HTERT RPE-1 (cell line): ENCODE results near the gene NOTUM.

ENCODE experiments used
- in situ Hi-C: fragments of 300-500 bp; cut with MboI; formaldehyde crosslinking; loops from 4 replicates; pipeline ENCODE4 v1.14.3; 2020; ENCODE audit warnings: low sequenced_read_pairs

The NOTUM gene

GRCh38 chr17:81961087-81961511 is at the start of gene NOTUM:
Gene NOTUM, minus strand, starts transcription at chr17:81961187. Its CDS starts 278 bp downstream, at chr17:81960909.
- in situ Hi-C loops: no loop called here

DNA sequence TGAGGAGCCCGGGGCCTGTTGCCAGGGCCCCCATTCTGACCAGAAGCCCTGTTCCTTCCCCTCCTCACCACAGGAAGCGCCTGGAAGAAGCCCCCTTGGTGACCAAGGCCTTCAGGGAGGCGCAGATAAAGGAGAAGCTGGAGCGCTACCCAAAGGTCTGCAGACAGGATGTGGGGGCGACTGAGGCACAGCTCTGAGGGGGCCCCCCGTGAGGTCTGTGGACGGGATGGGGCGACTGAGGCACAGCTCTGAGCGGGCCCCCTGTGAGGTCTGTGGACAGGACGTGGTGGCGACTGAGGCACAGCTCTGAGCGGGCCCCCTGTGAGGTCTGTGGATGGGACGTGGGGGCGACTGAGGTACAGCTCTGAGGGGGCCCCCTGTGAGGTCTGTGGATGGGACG is 48.4 kb upstream of the NOTUM start:
- in situ Hi-C loops: no loop called here

- in situ Hi-C loops: no loop called here
Measured at GRCh38 chr17:82008941-82009405, 48.0 kb upstream of the NOTUM start.

- in situ Hi-C loops: no loop called here
Measured at GRCh38 chr17:82008258-82008940, 47.4 kb upstream of the NOTUM start.

DNA sequence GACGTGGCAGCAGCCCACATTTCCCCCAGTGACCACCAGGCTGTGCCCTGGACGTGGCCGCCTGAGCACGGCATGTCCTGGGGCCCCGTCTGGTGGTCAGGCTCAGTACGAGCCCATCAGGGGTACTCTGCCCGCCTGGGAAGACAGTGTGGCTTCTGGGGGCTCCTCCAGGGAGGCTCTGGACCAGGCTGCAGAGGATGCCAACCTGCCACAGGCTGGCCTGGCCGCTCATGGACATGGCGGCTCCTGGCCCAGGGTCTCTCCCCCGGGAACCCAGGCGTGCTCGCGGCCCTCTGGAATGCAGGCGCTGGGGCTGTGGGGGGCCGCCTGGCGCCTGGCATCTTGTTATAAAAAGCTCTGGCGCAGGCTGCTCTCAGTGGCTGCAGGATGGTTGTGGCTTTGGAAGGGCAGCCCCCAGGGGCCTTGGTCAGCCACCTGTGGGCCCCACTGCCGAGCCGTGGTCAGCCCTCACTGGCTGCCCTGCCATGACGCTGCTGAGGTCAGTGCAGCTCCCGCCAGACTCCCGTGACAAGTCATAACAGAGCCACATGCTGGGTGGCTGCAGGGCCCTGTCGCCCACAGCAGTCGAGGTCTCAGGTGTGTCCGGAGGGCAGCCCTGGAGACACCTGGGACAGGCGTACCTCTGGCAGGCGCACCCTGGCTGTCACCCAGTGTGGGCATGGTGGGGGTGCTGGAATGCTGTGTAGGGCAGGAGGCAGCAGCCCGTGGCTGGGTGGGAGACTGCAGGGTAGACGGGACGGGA is 46.7 kb upstream of the NOTUM start:
- in situ Hi-C loops: no loop called here

- in situ Hi-C loops: no loop called here
Measured at GRCh38 chr17:82007228-82007494, 46.2 kb upstream of the NOTUM start.

DNA sequence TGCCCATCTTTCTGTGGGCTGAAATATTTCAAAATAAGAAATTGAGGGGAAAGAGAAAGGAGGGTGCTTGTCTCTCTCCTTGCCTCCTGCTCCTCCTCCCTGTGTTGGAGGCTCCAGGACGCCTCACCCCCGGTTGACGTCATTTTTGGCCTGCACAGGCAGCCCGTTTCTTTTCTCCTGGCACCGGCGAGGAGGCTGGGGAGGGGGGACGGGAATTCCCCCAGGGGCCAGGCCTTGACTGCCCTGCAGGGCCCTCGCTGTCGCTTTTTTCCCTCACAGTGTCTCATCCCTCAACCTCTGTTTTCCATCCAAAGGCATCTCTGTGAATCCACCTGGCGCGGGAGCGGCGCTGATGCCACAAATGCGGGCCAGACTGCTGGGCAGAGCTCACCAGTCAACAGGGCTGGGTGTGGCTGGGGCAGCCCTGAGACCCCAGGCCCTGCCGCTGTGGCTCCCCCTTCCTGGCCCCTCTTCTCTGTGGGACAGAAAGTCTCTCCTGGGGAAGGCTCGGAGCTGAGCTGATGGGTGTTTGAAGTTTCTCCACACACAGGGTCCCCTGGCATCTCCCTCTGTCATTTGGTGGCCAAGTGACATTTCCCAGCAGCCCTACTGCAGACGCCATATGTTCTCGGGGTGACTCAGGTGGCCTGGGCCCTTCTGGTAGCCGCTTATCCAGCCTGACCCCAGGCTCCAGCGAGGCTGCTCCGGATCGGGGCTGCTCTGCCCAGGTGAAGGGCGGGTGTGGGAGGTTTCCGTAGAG is 45.7 kb upstream of the NOTUM start:
- in situ Hi-C loops: no loop called here

DNA sequence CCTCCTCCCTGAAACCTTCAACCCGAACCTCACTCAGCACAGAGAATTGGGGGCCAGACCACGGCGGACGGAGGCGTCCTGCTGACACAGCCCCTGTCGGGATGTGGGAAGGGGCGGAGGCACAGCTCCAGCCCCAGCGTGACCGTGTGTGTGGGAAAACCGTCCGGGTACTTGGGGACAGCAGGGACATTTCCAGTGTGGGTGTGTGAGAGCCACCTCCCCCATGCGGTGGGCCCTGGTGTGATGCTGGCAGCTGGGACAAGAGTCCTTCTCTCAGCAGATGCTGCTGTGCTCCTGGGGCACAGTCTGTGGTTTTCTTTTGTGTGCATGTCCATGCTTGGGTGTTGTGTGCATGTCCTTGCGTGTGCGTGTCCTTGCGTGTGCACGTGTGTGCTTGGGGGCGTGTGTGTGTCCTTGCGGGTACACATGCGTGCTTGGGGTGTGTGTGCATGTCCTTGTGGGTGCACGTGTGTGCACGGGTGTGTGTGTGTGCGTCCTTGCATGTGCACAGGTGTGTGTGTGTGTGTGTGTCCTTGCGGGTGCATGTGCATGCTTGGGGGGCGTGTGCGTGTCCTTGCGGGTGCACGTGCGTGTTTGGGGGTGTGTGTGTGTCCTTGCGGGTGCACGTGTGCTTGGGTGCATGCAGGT is 44.8 kb upstream of the NOTUM start:
- in situ Hi-C loops: no loop called here

DNA sequence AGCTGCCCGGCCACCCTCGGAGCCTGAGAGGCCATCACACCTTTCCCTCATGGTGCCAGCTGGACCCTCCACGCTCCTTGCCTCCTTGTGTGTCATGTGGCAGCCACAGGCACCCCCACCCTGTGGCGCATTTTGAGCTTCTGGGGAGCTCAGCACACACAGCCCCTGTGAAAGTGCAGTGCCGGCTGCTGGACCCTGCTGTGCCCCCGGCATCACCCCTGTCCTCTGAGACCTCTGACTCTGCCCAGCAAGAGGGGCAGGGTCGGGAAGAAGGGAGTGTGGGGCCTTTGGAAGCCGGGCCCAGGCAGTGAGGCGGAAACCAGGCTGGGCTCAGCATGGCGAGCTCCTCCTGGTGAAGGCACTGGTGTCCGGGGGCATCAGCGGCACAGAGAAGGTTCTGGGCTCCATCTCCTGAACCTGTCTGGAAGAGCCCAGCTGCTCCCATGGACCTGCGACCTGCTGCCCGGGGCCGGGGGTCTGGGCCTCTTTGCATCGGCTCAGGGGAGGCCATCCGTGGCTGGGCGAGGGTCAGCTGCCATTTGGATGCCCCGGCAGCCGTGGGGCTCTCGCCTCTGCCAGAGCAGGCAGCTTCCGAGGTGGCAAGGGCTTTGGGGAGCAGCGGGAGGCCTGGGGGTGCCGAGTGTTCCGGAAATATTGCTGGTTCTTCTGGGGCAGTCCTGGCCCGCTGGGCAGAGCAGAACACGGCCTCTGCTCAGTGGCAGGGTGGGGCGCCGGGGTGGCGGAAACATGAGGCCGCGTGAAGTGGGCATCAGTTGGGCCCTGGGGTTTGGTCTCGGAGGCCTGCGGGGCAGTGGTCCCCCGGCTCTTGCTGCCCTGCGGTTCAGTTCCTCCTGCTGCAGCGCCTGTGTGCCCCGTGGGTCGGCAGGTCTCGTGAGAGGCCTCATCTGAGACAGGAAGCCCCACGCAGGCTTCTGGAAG is 43.8 kb upstream of the NOTUM start:
- in situ Hi-C loops: no loop called here

- in situ Hi-C loops: no loop called here
Measured at GRCh38 chr17:82003411-82004381, 42.7 kb upstream of the NOTUM start.

- in situ Hi-C loops: no loop called here
Measured at GRCh38 chr17:82001571-82002056, 40.6 kb upstream of the NOTUM start.

DNA sequence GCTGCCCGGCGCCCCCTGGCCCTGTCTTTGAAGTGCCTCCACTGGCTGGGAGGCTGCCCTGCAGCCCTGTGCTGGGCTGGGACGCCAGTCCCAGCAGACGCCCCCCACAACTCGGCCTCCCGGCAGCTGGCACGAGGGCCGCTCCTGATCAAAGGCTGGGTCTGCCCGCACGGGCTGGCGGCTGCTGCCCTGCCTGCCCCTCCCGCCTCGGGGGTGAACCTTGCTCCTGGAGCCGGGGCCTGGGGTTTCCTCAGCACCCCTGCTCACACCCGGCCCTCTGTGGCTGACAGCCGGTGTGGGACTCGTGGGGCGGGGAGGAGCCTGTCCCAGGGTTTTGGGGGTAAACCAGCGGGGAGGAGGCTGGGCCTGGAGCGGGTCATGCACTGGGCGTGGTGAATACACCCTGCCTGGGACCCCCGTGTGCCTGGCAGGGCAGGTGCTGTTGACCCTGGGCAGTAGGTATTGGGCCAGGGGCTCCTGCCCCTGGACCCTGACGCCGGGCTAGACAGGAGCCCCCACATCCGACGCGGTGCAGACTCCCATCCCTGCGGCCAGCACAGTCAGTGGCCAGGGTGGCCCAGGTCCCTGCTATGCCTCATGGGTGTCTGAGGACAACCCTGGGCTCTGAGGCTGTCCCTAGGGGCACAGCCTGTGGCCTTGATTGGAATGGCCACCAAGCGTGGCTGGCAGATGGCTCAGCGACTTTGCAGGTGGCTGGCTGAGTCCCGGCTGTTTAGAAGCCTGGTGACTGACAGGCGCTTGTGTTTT is 40.0 kb upstream of the NOTUM start:
- in situ Hi-C loops: no loop called here

- in situ Hi-C loops: no loop called here
Measured at GRCh38 chr17:81999976-82000802, 39.2 kb upstream of the NOTUM start.

- in situ Hi-C loops: no loop called here
Measured at GRCh38 chr17:81999587-81999975, 38.6 kb upstream of the NOTUM start.

GRCh38 chr17:81998691-81999438 is 37.9 kb upstream of the NOTUM start:
- in situ Hi-C loops: no loop called here

DNA sequence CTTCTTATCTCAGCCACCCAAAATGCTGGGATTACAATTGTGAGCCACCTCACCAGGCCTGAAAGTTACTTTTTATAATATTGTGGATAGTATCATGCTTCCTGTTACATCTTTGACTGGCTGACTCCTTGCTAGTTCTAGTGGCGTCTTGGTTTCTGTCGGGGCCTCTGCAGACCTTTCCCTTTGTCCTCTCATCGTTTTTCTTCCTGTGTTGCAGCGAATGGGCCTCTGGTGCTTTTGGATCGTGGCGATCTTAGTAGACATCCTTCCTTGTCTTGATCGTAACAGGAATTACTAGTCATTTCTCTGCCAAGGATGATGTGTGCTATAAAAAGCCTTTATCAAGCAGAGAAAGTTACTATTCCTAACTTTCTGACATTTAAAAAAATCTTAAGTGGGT is 37.2 kb upstream of the NOTUM start:
- in situ Hi-C loops: no loop called here
